ENCODE results near the gene PPP2R2D. TPM values are rescaled to one million over a fixed set of nuclear protein-coding genes. Genes with fewer than 3 reads are reported as not detected.

PPP2R2D gene
- total RNA-seq, 1 donor: 24.2 TPM

DNA sequence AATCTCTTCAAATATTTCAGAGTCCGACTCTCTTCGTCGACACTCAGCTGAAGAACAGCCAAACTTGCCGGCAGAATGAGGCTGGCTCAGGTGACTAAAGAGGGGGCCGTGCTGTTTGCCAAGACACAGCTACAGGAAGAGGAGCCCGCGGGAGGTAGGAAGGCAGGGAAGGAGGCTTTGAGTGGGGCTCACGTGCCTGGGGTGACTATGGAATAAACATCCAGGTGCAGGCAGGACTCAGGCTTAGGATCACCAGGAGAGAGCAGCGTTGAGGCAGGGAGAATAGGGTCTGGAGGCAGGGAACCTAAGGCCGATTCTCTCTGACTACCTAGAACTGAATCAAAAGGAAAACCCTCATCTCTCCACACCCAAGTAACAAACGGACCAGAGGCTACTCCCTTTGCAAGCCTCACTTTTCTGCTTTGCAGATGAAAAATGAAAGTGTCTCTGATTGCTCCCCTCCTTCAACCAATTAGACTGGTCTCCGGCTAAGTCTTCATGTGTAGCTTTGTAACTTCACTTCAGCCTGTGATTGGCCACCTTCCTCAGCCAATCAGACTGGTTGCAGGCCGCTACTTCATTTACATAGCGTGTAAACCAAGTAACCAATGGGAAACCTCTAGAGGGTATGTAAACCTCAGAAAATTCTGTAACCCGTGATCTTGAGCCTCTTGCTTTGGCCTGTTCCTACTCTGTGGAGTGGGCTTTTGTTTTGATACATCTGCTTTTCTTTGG lies 100.6 kb downstream of the PPP2R2D start:
- TF ChIP-seq, protein P1, sequence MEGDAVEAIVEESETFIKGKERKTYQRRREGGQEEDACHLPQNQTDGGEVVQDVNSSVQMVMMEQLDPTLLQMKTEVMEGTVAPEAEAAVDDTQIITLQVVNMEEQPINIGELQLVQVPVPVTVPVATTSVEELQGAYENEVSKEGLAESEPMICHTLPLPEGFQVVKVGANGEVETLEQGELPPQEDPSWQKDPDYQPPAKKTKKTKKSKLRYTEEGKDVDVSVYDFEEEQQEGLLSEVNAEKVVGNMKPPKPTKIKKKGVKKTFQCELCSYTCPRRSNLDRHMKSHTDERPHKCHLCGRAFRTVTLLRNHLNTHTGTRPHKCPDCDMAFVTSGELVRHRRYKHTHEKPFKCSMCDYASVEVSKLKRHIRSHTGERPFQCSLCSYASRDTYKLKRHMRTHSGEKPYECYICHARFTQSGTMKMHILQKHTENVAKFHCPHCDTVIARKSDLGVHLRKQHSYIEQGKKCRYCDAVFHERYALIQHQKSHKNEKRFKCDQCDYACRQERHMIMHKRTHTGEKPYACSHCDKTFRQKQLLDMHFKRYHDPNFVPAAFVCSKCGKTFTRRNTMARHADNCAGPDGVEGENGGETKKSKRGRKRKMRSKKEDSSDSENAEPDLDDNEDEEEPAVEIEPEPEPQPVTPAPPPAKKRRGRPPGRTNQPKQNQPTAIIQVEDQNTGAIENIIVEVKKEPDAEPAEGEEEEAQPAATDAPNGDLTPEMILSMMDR (IDR thresholded peaks at IDR 0.05; ENCODE audit: insufficient read depth, low read length): no peak
- H3K4me3 ChIP-seq (ENCODE audit: low read depth, low read length): no peak overlapping the region
- peak; percentile 38 for DNase-seq (ENCODE audit: low read depth)

DNA sequence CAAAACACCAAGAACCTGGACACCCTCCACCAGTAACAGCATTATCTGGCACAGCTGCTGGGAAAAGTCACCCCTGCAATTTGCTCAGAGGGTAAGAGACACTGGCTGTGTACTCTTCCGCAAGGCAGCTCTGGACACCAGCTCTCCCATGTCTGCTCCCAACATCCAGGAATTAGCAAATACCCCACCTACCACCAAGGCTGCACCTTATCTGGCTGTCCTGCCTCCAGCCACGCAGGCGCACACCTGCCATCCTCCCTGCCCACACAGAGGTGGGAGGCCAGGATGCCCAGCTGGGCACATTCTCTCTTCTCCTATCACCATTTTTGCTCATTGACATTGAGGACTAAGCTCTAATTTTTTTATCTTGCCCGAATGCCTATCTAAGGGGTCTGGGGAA lies 101.2 kb downstream of the PPP2R2D start:
- TF ChIP-seq, protein P1 (IDR thresholded peaks at IDR 0.05; ENCODE audit: insufficient read depth, low read length): no peak
- no peak overlapping the region for H3K4me3 ChIP-seq (ENCODE audit: low read depth, low read length)
- DNase-seq (ENCODE audit: low read depth): no peak

DNA sequence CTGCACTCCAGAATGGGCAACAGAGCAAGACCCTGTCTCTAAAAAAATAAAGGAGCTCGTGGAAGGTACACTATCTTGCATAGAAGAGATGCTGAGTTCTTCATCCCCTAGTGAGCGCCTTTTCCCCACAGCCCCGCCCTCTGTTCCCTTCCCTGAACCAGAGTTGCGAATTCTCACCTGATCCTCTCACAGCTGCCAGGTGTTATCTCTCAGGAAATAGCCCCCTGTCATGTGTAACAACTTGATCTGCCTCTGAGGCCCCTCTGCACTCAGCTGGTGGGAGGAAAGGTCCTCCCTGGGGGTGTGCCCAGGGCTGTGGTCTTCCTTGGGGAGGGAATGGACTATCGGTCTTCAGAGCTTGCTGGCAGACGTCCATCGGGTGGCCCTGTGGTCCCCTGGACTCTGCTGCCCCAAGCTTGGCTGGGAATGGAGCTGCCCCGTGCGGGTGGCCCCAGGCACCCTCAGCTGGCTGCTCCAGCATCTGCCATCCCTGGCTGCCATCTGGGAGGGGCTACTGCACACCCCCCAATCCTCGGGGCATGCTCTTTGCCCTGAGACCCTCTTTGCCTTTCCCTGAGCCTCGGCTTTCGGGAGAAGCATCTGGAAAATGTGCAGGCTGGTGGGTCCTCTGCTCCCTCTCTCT lies 102.6 kb downstream of the PPP2R2D start:
- no peak overlapping the region for H3K4me3 ChIP-seq (ENCODE audit: low read depth, low read length)
- TF ChIP-seq, protein P1 (IDR thresholded peaks at IDR 0.05; ENCODE audit: insufficient read depth, low read length): no peak
- DNase-seq (ENCODE audit: low read depth): no peak

DNA sequence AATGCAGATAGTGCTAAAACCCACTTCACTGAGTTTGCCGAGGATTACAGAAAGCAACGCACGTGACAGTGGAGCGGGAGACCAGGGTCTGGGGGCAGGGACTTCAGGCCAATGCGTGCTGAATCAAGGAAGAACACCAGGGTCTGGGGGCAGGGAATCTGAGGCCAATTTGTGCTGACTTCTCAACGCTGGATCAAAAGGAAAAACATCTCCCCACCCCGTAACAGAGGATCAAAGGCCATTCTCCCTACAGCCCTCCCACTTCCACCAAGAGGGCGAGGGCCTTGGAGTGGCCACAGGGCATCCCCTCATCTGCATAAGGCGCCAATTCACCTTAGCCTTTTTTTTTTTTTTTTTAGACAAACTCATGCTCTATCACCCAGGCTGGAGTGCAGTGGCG lies 103.2 kb downstream of the PPP2R2D start:
- TF ChIP-seq, protein P1 (IDR thresholded peaks at IDR 0.05; ENCODE audit: insufficient read depth, low read length): no peak
- no peak overlapping the region for H3K4me3 ChIP-seq (ENCODE audit: low read depth, low read length)
- no peak for DNase-seq (ENCODE audit: low read depth)

DNA sequence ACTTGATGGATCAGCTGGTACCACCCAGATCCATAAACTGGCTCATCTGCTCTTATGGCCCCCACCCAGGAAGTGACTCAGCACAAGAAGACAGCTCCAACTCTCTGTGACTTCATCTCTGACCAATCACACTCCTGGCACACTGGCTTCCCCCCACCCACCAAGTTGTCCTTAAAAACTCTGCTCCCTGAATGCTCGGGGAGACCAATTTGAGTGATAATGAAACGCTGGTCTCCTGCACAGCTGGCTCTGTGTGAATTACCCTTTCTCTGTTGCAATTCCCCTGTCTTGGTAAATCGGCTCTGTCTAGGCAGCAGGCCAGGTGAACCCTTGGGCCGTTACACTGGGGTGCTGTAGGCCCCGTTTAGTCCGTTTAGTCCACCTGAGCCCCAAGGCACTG lies 104.3 kb downstream of the PPP2R2D start:
- TF ChIP-seq, protein P1 (IDR thresholded peaks at IDR 0.05; ENCODE audit: insufficient read depth, low read length): no peak
- DNase-seq (ENCODE audit: low read depth): no peak

DNA sequence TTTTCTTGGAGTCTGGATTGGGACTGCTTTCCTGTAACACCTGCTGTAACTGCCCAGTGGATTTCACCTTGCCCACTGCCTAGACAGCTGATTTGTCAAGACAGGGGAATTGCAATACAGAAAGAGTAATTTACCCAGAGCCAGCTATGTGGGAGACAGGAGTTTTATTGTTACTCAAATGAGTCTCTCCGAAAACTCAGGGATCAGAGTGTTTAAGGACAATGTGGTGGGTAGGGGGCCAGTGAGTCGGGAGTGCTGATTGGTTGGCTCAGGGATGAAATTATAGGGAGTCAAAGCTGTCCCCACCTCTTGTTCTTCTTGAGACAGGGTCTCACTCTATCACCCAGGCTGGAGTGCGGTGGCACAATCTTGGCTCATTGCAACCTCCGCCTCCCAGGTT lies 106.2 kb downstream of the PPP2R2D start:
- H3K4me3 ChIP-seq (ENCODE audit: low read depth, low read length): no peak overlapping the region
- TF ChIP-seq, protein P1 (IDR thresholded peaks at IDR 0.05; ENCODE audit: insufficient read depth, low read length): no peak
- no peak for DNase-seq (ENCODE audit: low read depth)

More for the DNA sequence above, 104.3 kb downstream of the PPP2R2D start:
- no peak overlapping the region for H3K4me3 ChIP-seq (ENCODE audit: low read depth, low read length)

Data from fibroblast of the aortic adventitia (primary cell).